GM21381 (cell line): ENCODE results near the gene SPINT1.

Experiments
- ATAC-seq: cut with Tn5 transposase; IDR thresholded peaks from one replicate; pipeline ENCODE4 v1.9.1; 2021; ENCODE audit warnings: mild to moderate bottlenecking, moderate library complexity; ENCODE audit not compliant: unreplicated experiment

Gene SPINT1

DNA sequence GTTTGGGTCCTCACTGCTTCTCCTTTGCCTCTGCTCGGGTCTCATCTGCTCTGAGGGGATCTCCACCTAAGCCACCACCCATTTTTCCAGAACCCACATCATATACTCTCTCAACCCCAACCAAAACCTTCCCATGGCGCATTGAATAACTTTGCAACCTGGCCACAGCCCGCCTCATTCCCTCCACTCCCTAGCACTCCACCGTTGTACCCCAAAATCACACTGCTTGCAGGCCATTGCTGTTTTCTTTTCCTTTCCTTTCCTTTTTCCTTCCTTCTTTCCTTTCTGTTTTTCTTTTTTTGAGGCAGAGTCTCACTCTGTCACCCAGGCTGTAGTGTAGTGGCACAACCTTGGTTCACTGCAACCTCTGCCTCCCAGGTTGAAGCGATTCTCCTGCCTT, 47.3 kb downstream of the SPINT1 start:
- ATAC-seq = no peak

GRCh38 chr15:40891810-40892446, 48.1 kb downstream of the SPINT1 start:
- ATAC-seq = no peak

DNA sequence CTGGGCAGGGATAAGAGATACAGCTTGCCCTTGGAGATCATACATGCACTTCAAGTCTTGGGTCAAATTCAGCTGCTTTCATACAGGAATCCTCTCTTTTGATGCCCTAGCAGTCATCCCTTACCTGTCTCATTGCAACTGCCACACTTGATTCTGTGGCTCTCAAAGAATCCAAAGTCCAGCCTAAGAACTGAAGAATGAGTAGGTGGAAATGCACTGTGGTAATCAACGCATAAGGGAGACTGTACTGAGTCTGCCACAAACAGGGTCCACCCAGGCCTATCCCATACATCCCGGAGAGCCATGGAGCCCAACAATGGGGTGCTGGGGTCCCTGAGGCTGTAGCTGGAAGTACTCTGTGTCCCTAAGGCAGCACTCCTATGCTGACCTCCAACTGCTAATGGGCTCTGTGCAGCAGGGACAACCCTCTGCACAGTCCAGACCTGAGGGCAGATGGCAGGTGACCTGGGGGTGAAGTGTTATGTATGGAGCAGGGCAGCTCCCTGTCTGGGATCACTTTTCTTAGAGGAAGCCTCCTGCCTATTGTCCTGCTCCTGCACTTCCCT, 48.7 kb downstream of the SPINT1 start:
- no peak for ATAC-seq

DNA sequence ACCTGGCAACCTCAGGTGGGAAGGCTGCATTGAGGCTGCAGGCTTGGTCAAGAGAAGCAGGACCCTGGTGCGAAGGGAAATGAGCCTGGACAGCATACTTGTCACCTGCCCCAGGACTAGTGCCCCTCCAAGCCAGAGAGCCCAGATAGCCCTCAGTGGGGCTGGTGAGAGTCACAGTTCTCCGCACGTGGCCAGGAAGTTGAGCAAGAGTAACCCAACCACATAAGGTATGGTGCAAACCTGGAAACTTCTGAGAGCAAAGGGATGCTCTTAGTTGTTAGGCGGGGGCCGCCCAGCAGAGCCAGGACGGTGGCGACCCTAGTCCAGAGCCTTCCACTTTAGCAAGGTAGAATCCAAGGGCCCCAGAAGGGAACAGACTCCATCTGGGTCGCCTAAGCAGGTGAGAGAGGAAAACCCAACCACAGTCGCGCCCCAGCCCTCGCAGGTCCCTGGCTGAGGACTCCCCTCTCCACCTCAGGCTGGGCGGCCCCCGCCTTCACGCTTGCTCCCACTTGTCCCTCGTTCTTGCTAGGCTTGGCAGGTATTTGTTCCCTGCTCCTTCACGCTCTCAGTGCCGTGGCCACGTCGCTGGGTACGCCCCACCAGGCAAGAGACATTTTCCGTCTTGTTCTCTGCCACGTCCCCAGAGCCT, 49.3 kb downstream of the SPINT1 start:
- ATAC-seq = no peak

DNA sequence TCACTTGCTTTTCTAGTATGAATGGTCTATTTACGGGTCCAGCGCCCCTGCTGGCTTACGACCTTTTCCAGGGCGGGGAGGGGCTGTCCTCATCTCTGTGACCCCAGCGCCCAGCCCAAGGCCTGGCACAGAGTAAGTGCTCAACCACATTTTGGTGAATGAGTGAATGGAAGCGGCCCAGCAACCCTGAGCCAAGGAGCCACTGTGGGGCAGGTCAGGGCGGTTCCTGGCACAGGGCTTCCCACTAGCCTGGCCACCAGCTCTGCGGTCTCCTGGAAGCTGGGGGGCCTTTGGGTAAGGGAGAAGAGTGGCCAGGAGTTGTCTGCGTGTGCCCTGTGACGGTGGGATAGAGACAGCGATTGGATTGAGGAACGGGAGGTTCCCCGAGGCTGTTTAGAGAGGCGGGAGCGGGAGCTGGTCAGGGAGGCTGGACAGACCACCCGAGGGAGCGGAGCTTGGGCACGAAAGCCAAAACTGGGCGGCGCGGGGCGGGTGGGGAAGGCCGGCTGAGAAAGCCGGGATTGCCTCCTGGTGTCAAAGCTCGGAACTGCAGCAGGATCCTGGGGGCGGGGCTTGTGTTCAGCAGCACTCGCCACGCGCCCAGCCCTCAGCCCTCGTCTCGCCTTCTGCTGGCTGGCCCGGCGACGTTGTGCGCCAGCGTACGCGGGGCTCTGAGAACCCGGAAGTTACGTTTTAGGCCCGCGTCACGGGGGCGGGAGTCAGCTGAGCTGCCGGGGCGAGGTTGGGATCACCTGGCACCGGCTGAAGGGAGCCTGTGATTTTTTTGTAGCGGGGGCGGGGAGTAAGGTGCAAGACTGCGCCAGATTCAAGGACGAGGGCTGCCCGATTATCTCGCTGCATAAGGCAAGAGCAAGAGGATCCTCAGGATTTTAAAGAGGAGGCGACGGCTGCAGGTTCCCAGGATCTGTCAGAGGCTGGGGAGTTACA, 50.2 kb downstream of the SPINT1 start, which contains the start of gene VPS18:
Gene VPS18, plus strand, starts transcription at position 718 of the 948 bp plus-strand sequence. CDS start 319 bp downstream, outside the sequence.
- peak; percentile 84 for ATAC-seq

GRCh38 chr15:40894681-40895448, 51.0 kb downstream of the SPINT1 start:
- peak; percentile 23 for ATAC-seq

GRCh38 chr15:40899536-40900207, 55.8 kb downstream of the SPINT1 start:
- no peak for ATAC-seq

- no peak for ATAC-seq
These were observed 56.6 kb downstream of the SPINT1 start for GRCh38 chr15:40900256-40901052.

DNA sequence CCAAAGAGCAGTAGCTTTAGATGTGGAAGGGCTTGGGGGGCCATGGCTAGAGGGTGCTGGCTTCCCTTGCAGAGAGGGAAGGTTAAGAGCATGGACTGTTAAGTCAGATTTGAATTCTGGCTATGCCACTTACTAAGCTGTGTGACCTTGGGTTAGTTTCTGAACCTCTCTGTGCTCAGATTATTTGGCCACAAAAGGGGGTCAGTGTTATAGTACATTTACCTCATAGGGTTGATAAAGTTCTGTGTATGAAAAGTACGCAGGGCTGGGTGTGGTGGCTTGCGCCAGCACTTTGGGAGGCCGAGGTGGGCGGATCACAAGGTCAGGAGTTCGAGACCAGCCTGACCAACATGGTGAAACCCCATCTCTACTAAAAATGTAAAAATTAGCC, 57.2 kb downstream of the SPINT1 start:
- ATAC-seq = no peak

DNA sequence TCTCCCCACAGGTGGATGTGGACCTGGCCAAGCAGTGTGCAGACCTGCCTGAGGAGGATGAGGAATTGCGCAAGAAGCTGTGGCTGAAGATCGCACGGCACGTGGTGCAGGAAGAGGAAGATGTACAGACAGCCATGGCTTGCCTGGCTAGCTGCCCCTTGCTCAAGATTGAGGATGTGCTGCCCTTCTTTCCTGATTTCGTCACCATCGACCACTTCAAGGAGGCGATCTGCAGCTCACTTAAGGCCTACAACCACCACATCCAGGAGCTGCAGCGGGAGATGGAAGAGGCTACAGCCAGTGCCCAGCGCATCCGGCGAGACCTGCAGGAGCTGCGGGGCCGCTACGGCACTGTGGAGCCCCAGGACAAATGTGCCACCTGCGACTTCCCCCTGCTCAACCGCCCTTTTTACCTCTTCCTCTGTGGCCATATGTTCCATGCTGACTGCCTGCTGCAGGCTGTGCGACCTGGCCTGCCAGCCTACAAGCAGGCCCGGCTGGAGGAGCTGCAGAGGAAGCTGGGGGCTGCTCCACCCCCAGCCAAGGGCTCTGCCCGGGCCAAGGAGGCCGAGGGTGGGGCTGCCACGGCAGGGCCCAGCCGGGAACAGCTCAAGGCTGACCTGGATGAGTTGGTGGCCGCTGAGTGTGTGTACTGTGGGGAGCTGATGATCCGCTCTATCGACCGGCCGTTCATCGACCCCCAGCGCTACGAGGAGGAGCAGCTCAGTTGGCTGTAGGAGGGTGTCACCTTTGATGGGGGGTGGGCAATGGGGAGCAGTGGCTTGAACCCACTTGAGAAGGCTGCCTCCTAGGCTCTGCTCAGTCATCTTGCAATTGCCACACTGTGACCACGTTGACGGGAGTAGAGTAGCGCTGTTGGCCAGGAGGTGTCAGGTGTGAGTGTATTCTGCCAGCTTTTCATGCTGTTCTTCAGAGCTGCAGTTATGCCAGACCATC, 59.0 kb downstream of the SPINT1 start:
- no peak for ATAC-seq

- ATAC-seq = no peak
These were observed 60.8 kb downstream of the SPINT1 start for GRCh38 chr15:40904552-40905201.

- peak; percentile 77 for ATAC-seq
These were observed 62.5 kb downstream of the SPINT1 start for GRCh38 chr15:40906091-40906990.

DNA sequence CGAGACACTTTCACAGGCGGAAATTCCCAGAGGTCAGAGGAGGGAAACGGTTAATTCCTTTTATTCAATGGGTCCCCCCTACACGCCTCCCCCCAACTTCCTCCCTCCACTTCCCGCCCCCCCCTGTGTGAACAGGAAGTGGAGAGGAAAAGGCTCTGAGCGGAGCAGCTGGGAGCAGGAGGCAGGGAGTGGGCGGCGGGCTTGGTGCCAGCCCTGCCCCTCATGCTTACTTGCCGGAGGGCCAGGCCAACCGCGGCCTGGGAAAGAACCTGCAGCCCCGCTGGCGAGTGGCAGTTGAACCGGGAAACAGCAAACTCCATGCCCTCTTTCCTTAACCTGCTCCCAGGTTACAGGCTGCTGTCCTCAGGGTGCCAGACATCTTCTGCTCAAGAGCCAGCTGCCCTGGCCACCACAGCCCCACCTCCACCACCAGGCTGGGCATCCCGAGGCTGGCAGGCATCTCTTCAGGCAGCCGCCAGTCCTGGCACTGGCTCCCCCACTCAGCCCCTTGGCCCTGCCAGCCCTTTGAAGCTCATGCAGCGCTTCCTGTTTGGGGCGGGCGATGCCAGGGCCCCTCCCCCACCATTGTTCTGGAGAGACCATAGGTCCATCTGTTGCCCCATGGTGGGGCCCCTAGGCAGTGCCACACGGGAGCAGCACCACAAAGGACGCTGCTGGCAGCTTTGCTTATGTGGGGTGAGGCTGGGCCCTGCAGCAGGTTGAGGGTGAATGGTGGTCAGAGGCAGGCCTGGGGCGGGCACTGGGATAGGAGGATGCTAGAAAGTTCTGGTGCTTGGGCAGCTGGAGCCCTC, 63.3 kb downstream of the SPINT1 start:
- ATAC-seq = no peak
